ENCODE measurements around the gene TMBIM1. TPM values are rescaled to one million over a fixed set of nuclear protein-coding genes. Genes with fewer than 3 reads are reported as not detected.

Gene TMBIM1
- total RNA-seq, 1 donor from 2014 or later: 300 TPM

- no peak for TF ChIP-seq CTCF (IDR thresholded peaks at IDR 0.05)
- Histone ChIP-seq H3K4me1 (peaks cover 80% of the 10 kb centered on the region), H3K36me3 (no peaks in the 10 kb centered on the region), H3K4me3 (no peak overlapping the region), H3K27me3 (ENCODE audit: low read depth) (no peaks in the 10 kb centered on the region), H3K27ac (no peak overlapping the region), H3K9me3 (no peaks in the 10 kb centered on the region)
- no peak for DNase-seq
- intact Hi-C loops (cut with DNase I): no loop called here
- ATAC-seq: no peak
Measured at GRCh38 chr2:218327451-218328210, 35.3 kb upstream of the TMBIM1 start.

GRCh38 chr2:218326315-218326714, 34.0 kb upstream of the TMBIM1 start:
- no peak for ATAC-seq
- DNase-seq: no peak
- no peak overlapping the region for H3K4me3 ChIP-seq
- intact Hi-C loops (cut with DNase I): no loop called here
- H3K27me3 ChIP-seq (ENCODE audit: low read depth): no peaks in the 10 kb centered on the region
- H3K9me3 ChIP-seq: no peaks in the 10 kb centered on the region
- no peaks in the 10 kb centered on the region for H3K36me3 ChIP-seq
- no peak overlapping the region for H3K27ac ChIP-seq
- H3K4me1 ChIP-seq: peaks cover 77% of the 10 kb centered on the region
- TF ChIP-seq CTCF (IDR thresholded peaks at IDR 0.05): no peak

DNA sequence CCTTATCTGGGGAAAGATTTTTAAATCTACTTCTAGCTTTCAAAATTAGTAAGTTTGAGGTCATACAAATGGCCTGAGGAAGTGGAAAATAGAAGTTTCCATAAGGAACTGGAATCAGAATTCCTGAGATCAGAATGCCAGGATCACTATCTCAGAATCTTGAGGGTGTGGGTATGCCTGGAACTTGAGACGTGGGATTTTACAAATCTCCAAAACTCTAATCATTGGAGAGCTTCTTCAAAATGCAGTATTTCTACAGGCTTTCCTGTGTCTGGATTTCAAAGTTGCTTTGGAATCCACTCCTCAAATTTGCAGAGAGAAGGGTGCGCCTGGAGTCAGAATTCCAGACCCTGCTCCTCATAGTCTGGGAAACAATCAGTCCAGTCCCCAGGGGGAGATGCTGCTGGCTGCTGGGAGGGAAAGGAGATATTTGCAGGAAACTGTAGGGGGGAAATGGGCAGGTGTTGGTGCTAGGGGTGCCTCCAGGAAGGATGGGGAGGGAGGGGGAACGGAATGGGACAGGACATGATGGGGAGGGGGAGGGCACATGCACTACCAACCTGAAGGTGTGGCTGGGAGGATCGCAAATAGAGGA, 33.4 kb upstream of the TMBIM1 start:
- Histone ChIP-seq H3K27me3 (ENCODE audit: low read depth) (no peaks in the 10 kb centered on the region), H3K36me3 (no peaks in the 10 kb centered on the region), H3K4me1 (peaks cover 75% of the 10 kb centered on the region), H3K27ac (no peak overlapping the region), H3K9me3 (no peaks in the 10 kb centered on the region), H3K4me3 (no peak overlapping the region)
- ATAC-seq: no peak
- no peak for DNase-seq
- intact Hi-C loops (cut with DNase I): no loop called here
- no peak for TF ChIP-seq CTCF (IDR thresholded peaks at IDR 0.05)

GRCh38 chr2:218323526-218324472, 31.5 kb upstream of the TMBIM1 start:
- Histone ChIP-seq H3K27me3 (ENCODE audit: low read depth) (no peaks in the 10 kb centered on the region), H3K36me3 (no peaks in the 10 kb centered on the region), H3K4me3 (peak overlapping the region; percentile 75), H3K9me3 (no peaks in the 10 kb centered on the region), H3K27ac (peak overlapping the region; percentile 85), H3K4me1 (peaks cover 57% of the 10 kb centered on the region)
- DNase-seq: peak; percentile 59
- intact Hi-C loops (cut with DNase I): no loop called here
- peak; percentile 44 to 48 for ATAC-seq
- no peak for TF ChIP-seq CTCF (IDR thresholded peaks at IDR 0.05)

DNA sequence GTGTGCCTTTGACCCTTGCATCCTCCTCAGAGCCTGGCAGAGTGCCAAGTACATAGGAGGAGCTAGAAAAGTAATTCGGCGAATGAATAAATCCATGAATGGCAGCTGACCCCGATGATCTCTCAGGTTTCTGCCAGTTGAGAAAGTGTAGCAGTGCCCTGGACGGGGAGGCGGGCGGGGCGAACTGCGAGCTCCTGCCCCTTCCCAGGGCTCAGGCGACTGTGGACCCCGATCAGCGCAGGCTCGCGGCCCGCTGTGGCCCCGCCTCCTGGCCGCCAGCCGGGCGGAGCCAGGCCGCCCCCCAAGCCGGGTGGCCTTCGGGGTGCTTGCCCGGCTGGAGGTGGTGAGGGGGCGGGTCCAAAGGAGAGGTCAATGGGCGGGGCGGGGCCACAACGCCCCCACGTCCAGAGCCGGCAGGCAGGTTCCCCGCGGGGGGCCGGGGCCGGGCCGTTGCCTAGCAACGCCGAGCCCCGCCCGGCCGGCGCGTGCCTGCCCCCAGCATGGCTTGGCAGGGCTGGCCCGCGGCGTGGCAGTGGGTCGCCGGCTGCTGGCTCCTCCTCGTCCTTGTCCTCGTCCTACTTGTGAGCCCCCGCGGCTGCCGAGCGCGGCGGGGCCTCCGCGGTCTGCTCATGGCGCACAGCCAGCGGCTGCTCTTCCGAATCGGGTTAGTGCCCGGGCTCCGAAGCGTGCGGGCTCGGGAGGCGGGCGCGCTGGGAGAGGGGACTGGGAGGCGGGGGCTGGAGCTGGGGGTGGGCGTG, 30.6 kb upstream of the TMBIM1 start:
- Histone ChIP-seq H3K27me3 (ENCODE audit: low read depth) (no peaks in the 10 kb centered on the region), H3K27ac (peak overlapping the region; percentile 85), H3K36me3 (no peaks in the 10 kb centered on the region), H3K4me1 (peaks cover 48% of the 10 kb centered on the region), H3K9me3 (no peaks in the 10 kb centered on the region), H3K4me3 (peak overlapping the region; percentile 75)
- TF ChIP-seq CTCF (IDR thresholded peaks at IDR 0.05): no peak
- intact Hi-C loops (cut with DNase I): no loop called here
- peak; percentile 87 for DNase-seq
- ATAC-seq: peak; percentile 89 to 91

Data from lower lobe of right lung (tissue), 2 donors.